Caco-2 (cell line): ENCODE measurements around the gene SH2D4B. TPM values are rescaled to one million over a fixed set of nuclear protein-coding genes. Genes with fewer than 3 reads are reported as not detected.

Experiments used
- BruUV-seq: library from RNA; stranded (reverse); fragments of 400-500 nt; replicated peaks from 2 replicates; lab custom pipeline; 2021; lab: Mats Ljungman, UMichigan
- CTCF ChIA-PET: fragments of 300-600 bp; sonication (Branson Sonifier 250); formaldehyde crosslinking; loops from one replicate; lab custom pipeline; 2022; ENCODE audit warnings: antibody characterized with exemption; lab: Charles Lee
- POLR2A ChIA-PET: fragments of 300-600 bp; sonication (Branson Sonifier 250); formaldehyde crosslinking; loops from one replicate; lab custom pipeline; 2022; ENCODE audit warnings: antibody characterized with exemption; lab: Charles Lee
- DNase-seq, 2 experiments: peaks; one replicate each; pipeline versions ENCODE4 v3.0.0 to v3.0.0-alpha.2; 2020 to 2022
- H3K27me3 ChIP-seq: replicated peaks from 2 replicates; pipeline ENCODE4 v1.6.0; 2011; ENCODE audit warnings: low read length; ENCODE audit not compliant: control insufficient read depth, insufficient read depth
- H3K36me3 ChIP-seq: 2 replicates; pipeline ENCODE4 v1.5.1; 2011; ENCODE audit warnings: low read length; ENCODE audit not compliant: control insufficient read depth, insufficient read depth
- H3K4me1 ChIP-seq: fragments of 250-450 bp; sonication (Bioruptor Pico); 2 replicates; pipeline ENCODE4 v1.5.1; 2020; ENCODE audit warnings: mild to moderate bottlenecking
- H3K4me3 ChIP-seq: 2 replicates; pipeline ENCODE4 v1.5.1; 2011; ENCODE audit warnings: low read depth, mild to moderate bottlenecking, control low read depth, low read length
- H3K9me3 ChIP-seq: fragments of 250-450 bp; sonication (Bioruptor Pico); 2 replicates; pipeline ENCODE4 v1.5.1; 2020; ENCODE audit warnings: mild to moderate bottlenecking, moderate library complexity
- H3K27ac Mint-ChIP-seq: one replicate; pipeline ENCODE4 v1.8.0; 2022; ENCODE audit warnings: mixed read lengths; ENCODE audit not compliant: unreplicated experiment
- H3K27me3 Mint-ChIP-seq: one replicate; pipeline ENCODE4 v1.8.0; 2022; ENCODE audit warnings: mixed read lengths; ENCODE audit not compliant: insufficient read depth, unreplicated experiment
- H3K36me3 Mint-ChIP-seq: one replicate; pipeline ENCODE4 v1.8.0; 2022; ENCODE audit warnings: mild to moderate bottlenecking, mixed read lengths; ENCODE audit not compliant: insufficient read depth, unreplicated experiment
- H3K4me1 Mint-ChIP-seq: one replicate; pipeline ENCODE4 v1.8.0; 2022; ENCODE audit warnings: low read depth, mixed read lengths; ENCODE audit not compliant: unreplicated experiment
- H3K4me3 Mint-ChIP-seq: one replicate; pipeline ENCODE4 v1.8.0; 2022; ENCODE audit warnings: mild to moderate bottlenecking, moderate library complexity, mixed read lengths; ENCODE audit not compliant: unreplicated experiment
- H3K9me3 Mint-ChIP-seq: one replicate; pipeline ENCODE4 v1.8.0; 2022; ENCODE audit warnings: mixed read lengths; ENCODE audit not compliant: unreplicated experiment
- CTCF ChIP-seq, 2 experiments: fragments of 200-600 bp in 1 of 2; IDR thresholded peaks; 1 replicate in 1 of 2; 2 replicates in 1 of 2; pipeline versions ENCODE4 v1.5.1 to v1.8.0; 2011 to 2022; ENCODE audit warnings: antibody characterized with exemption in 1 of 2, control low read depth in 1 of 2, inconsistent platforms in 1 of 2, low read depth in 1 of 2, low read length in 1 of 2, mild to moderate bottlenecking in 1 of 2, moderate library complexity in 1 of 2; ENCODE audit not compliant: insufficient read depth in 1 of 2, severe bottlenecking in 1 of 2, unreplicated experiment in 1 of 2
- intact Hi-C: fragments of 100-400 bp; cut with micrococcal nuclease; formaldehyde crosslinking; loops from one replicate; pipeline ENCODE4 v1.10.0; 2022; ENCODE audit not compliant: unreplicated experiment
- total RNA-seq: library from RNA; stranded (reverse); gene quantifications from 2 replicates; pipeline ENCODE4 v1.2.3, GENCODE V29; 2022

SH2D4B gene
- total RNA-seq, 1 experiment from 2014 or later = 0.23 TPM

DNA sequence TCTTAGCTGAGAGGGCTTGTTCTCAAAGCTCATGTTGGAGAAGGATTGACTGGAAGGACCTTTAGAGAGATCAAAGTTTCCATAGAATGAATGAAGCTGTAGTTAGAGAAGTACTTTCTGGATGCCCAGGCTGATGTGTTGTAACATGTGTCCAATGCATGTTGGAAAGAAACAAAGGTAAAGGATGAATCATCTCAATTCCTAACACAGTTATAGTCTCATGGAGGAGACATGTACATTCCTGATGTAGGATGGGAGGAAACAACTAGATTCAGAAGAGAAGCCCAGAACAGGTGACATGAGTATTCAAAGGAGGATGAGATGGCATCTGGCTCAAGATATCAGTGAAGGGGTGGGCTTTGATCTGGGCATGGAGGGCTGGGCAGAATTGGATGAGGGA lies 152.7 kb downstream of the SH2D4B start:
- Mint-ChIP-seq H3K27ac (no peak overlapping the region), H3K9me3 (no peaks in the 10 kb centered on the region), H3K27me3 (peaks cover 8% of the 10 kb centered on the region), H3K36me3 (no peaks in the 10 kb centered on the region), H3K4me1 (peaks cover 8% of the 10 kb centered on the region), H3K4me3 (no peak overlapping the region)
- DNase-seq = no peak
- intact Hi-C loops = no loop called here
- no peaks in the 10 kb centered on the region for H3K36me3 ChIP-seq
- H3K4me1 ChIP-seq = peaks cover 4% of the 10 kb centered on the region
- H3K9me3 ChIP-seq = no peaks in the 10 kb centered on the region
- POLR2A ChIA-PET = no interaction called here
- CTCF ChIA-PET = no interaction called here
- H3K27me3 ChIP-seq = no peaks in the 10 kb centered on the region
- no peak overlapping the region for H3K4me3 ChIP-seq
- no TSS peak for BruUV-seq
- no peak for TF ChIP-seq CTCF (IDR thresholded peaks at IDR 0.05; ENCODE audit: insufficient read depth in 1 of 2, low read depth in 1 of 2, low read length in 1 of 2, severe bottlenecking in 1 of 2, unreplicated experiment in 1 of 2)

- Mint-ChIP-seq H3K4me3 (no peak overlapping the region), H3K36me3 (no peaks in the 10 kb centered on the region), H3K4me1 (no peaks in the 10 kb centered on the region), H3K27me3 (peaks cover 8% of the 10 kb centered on the region), H3K9me3 (no peaks in the 10 kb centered on the region), H3K27ac (no peak overlapping the region)
- POLR2A ChIA-PET = no interaction called here
- Histone ChIP-seq H3K27me3 (no peaks in the 10 kb centered on the region), H3K4me3 (no peak overlapping the region), H3K4me1 (no peaks in the 10 kb centered on the region), H3K36me3 (no peaks in the 10 kb centered on the region), H3K9me3 (no peaks in the 10 kb centered on the region)
- no peak for DNase-seq
- BruUV-seq = no TSS peak
- no peak for TF ChIP-seq CTCF (IDR thresholded peaks at IDR 0.05; ENCODE audit: insufficient read depth in 1 of 2, low read depth in 1 of 2, low read length in 1 of 2, severe bottlenecking in 1 of 2, unreplicated experiment in 1 of 2)
- intact Hi-C loops = no loop called here
- CTCF ChIA-PET = no interaction called here
Measured at GRCh38 chr10:80691441-80691840, 153.7 kb downstream of the SH2D4B start.

DNA sequence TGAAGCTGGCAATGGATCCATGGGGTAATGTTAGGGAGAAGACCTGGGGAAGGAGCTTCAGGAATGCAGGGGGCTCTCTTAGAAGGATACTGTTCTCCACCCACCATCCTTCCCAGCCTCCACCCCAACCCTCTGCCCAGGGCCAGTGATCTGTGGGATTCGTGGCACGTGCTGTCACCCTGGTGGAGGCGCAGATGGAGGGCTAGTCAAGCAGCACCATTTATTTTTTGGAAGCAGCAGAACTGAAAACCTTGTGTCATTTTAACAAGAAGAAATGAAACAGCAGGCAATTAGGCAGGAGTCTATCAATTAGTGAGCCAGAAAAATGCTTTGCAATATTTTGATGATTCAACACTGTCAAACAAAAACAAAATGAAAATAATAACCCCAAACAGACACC lies 155.9 kb downstream of the SH2D4B start:
- no peak overlapping the region for H3K4me3 Mint-ChIP-seq
- CTCF ChIA-PET = interaction anchor here (0.5 to 0.6 kb wide), 2 partner anchors 101 to 215 kb away, joined by 3 read pairs; no protein-coding TSS in a partner anchor
- POLR2A ChIA-PET = no interaction called here
- H3K9me3 Mint-ChIP-seq = no peaks in the 10 kb centered on the region
- Histone ChIP-seq H3K9me3 (no peaks in the 10 kb centered on the region), H3K4me1 (no peaks in the 10 kb centered on the region), H3K27me3 (no peaks in the 10 kb centered on the region), H3K4me3 (no peak overlapping the region), H3K36me3 (no peaks in the 10 kb centered on the region)
- H3K36me3 Mint-ChIP-seq = no peaks in the 10 kb centered on the region
- TF ChIP-seq CTCF (IDR thresholded peaks at IDR 0.05; ENCODE audit: insufficient read depth in 1 of 2, low read depth in 1 of 2, low read length in 1 of 2, severe bottlenecking in 1 of 2, unreplicated experiment in 1 of 2) = no peak
- BruUV-seq = no TSS peak
- H3K27ac Mint-ChIP-seq = no peak overlapping the region
- H3K27me3 Mint-ChIP-seq = peaks cover 8% of the 10 kb centered on the region
- no peak for DNase-seq
- no peaks in the 10 kb centered on the region for H3K4me1 Mint-ChIP-seq
- intact Hi-C loops = no loop called here
